Activated CD4-positive, alpha-beta T cell treated with anti-CD3 and anti-CD28 coated beads for 4 hours (primary cell): Measurements from ENCODE around the gene LYZL4.

Experiments used
- DNase-seq, 2 donors: peaks; one replicate each; pipeline ENCODE4 v3.0.0-alpha.2; 2020

LYZL4 gene

DNA sequence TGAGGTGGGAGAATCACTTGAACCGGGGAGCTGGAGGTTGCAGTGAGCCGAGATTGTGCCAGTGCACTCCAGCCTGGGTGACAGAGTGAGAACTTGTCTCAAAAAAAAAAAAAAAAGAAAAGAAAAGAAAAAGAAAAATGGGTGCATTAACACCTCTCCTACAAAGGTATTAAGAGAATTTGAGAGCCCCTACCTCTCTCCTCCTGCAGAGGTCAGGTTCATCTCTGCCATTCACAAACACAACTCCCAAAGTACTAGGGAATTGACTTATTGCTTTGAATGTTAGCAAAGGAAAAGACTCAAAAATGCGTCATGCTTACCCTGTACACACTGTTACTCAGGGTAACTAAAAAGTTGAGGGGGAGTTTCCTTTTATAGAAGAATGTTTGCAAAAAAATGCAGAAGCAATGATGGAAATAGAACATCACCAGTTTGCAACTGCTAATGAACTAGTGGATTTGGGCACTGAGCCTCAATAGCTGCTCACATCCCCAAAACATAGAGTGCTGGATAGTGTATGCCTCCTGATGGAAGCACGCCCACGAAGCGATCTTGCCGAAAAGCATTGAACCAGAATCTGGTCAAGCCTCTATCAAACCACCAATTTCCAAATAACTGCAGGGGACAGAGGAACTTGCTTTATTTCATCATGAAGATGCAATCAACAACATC is 15.5 kb upstream of the LYZL4 start:
- DNase-seq: no peak

GRCh38 chr3:42424911-42425310 is 14.5 kb upstream of the LYZL4 start:
- DNase-seq: no peak

- no peak for DNase-seq
Observed at GRCh38 chr3:42421818-42422796, 11.7 kb upstream of the LYZL4 start.

DNA sequence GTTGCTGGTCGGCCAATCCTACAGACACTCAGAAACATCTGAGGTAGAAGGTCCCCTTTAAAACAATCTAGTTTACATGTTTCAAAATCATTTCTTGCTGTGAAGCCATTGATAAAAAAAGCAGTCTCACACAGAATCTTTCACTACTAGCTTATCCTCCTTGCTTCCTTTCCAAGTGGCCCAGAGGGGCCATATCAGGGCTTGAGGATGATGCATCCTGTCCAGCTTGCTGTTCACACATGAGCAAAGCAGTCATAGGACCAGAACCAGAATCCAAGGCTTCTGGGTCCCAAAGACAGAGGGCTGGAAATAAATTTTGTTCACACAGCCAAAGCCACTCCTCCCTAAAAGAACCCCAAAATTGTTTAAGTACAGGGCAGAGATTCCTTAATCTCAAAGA is 9.2 kb upstream of the LYZL4 start:
- DNase-seq: no peak

GRCh38 chr3:42412526-42413155 is 2.2 kb upstream of the LYZL4 start:
- DNase-seq: no peak

- DNase-seq: no peak
Observed at GRCh38 chr3:42411429-42411828, 1.0 kb upstream of the LYZL4 start.

DNA sequence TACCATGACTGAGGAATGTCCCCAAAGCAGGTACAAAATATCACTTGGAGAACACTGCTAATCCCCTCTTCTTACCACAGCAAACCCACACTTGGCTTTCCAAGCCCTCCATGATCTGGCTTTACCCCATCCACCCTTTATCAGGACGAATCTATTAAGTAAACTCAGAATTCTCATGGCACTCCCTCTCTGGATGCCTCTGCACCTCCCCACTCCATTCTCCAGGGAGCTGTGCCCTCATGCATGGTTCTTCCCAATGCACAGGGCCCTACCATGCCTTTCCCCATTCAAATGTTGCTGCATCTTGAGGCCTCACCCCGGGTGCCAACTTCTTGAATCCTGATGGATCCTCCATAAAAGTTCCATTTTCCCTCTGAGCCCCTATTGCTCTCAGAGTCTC is 2.3 kb downstream of the LYZL4 start:
- no peak for DNase-seq

GRCh38 chr3:42406727-42407450 is 3.5 kb downstream of the LYZL4 start:
- DNase-seq: no peak

DNA sequence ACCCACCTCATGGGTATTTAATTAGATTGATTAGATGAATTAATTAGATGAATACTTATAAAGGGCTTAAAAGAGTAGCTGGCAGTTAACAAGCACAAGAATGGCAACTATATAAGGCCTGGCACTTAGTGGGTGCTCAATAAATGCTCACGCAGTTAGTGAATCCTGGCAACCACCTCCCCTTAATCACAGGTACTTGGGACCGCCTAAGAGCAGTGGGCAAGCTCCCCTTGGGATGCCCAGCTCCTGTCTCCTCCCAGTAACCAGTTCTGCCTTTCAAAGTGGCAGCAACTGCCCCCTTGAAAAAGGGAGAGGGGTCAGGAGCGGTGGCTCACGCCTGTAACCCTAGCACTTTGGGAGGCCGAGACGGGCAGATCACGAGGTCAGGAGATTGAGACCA is 4.6 kb downstream of the LYZL4 start:
- DNase-seq: no peak

DNA sequence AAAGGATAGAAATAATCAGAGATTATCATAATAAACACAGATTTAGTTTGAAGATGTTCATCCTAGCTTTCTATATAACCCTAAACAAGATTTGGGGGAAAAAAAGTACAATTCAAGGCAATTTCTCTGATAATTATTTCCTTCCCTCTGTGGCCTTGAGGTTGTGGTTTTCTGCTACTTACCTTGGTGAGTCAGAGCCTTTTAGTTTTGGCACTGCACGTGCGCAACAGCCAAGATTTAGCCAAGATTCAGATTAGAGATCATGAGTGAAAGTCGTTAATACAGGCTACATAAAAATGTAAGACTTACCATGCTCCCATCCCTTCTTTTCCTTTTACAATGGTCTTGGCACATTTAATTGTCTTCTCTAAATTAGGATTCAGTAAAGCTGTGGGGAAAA is 6.7 kb downstream of the LYZL4 start:
- no peak for DNase-seq

GRCh38 chr3:42402394-42403096 is 7.9 kb downstream of the LYZL4 start:
- DNase-seq: no peak

- no peak for DNase-seq
Observed at GRCh38 chr3:42398080-42398479, 12.3 kb downstream of the LYZL4 start.

- DNase-seq: no peak
Observed at GRCh38 chr3:42397644-42398043, 12.8 kb downstream of the LYZL4 start.

- DNase-seq: no peak
Observed at GRCh38 chr3:42394579-42395288, 15.7 kb downstream of the LYZL4 start.

GRCh38 chr3:42387802-42388651 is 22.4 kb downstream of the LYZL4 start:
- peak; percentile 18 to 20 for DNase-seq

GRCh38 chr3:42381551-42382082 is 28.8 kb downstream of the LYZL4 start:
- DNase-seq: no peak

GRCh38 chr3:42377681-42378080 is 32.7 kb downstream of the LYZL4 start:
- DNase-seq: no peak

DNA sequence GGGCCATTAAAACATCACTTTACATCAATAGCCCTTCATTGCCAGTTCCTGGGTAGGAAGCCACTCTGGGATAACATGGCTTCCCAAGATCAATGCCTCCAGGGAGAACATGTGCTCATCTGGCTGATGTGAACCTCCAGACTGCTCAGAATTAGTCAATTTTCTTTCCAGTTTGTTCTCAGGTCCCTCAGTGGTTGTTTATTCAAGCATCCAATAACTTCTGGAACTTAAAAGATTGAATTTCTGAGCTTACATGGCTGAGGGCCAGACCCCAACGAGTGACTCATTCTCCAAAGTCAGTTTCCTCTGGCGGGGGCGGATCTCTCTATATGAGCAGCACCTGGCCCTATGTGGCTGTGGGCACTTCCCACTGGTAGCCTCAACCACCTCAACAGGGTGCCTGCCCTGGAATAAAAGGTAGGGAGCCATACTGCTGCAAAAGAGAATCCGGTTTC is 34.0 kb downstream of the LYZL4 start:
- peak; percentile 8 to 20 for DNase-seq

DNA sequence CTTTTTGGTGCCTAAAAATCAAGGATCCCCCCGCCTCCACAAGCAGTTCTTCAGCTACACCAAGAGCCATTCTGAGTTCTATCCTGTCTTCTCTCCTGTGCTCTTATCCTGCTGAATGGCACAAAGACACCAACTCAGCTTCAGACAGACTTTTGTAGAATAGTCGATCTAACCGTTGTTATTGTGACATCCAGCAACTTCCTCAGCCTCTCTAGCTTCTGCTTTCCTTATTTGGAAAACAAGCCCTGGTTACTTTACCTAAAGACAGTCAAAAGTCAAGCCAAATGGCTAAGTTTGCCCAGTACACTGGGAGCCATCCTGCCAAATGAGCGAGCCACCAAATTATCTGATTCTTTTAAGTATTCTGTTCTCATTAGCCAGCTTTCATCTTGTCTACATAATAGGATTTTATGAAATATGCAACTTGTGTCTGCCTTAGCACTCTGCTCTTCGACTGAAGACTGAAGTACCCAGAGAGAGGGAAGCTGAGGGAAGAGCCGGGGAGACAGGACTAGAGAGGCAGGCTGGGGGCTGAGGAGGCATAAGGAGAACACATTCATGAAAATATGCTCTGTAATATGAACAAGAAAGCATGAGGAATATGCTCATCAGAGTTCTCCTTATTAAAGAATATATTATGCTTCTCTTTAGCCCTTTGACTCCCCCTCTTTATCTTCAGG is 35.1 kb downstream of the LYZL4 start:
- no peak for DNase-seq

DNA sequence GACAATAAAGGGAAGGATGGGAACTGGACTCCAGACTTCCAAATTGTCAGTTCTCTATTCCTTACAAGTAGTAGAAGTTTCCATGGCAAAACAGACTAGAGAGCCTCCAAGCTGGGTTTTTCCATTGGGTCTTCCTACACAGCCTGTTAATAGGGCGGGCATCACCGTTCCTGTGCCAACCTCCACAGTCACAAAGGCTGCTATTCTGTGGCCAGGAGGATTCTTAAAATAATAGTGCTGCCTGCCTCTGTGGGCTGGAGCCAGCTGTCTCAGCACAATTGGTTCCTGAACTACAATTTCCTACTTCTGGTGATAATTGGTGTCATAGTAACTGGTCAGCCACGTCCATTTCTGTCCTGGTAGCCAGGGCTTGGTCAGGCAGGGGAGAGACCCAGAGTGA is 38.6 kb downstream of the LYZL4 start:
- no peak for DNase-seq
